TTC549 (cell line): ENCODE results near the gene RAB41.
"Not testable (repeated sequence)": the region's sequence is repeated elsewhere in the genome, so short reads cannot be mapped to it uniquely, and the experiment has no call there.

Source experiments
- FAIRE-seq: peaks from 2 replicates; lab custom pipeline; 2012; peaks lifted over from hg19 to GRCh38; lab: Jason Lieb, UNC

RAB41 gene

DNA sequence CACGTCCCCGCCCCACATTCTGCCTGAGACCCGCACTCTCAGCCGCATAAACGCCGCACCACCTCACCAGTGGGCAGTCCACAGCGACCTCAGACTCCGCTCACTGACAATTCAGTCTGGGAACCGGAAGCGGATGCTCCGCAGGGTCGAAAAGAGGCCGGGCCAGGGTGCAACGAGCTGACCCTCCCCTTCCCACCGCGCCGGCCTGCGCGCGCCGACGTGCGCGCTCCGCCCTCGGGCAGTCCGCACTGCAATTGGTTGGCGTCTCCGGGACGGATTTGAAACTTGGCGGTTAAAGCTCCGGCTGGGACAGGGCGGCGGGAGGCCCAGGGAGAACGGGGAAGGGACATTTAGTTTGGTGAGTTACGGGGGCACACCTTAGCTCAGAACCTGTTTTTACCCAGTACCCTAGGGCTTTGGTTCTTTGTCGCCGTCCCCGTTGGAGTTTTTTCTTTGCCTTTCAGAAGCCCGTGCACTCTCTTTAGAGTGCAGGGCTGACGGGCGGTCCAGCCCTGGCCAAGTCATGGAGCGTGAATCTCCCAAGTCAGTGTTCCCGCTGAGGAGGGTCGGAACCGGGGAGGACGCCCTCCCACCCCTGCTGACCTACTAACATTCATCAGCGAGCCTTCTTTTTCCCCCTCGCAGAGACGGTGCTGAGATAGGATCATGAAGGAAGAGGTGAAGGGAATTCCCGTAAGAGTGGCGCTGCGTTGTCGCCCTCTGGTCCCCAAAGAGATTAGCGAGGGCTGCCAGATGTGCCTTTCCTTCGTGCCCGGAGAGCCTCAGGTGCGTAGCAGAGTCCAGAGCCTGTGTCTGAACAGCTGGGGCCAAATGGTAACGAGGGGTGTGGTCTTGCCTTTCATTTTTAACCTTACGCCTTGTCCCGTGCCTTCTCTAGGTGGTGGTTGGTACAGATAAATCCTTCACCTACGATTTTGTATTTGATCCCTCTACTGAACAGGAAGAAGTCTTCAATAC, 8.1 kb downstream of the RAB41 start, which contains the start of the genes KIF4A and PDZD11:
Gene KIF4A (plus strand): TSS at position 312 of the 978 bp plus-strand sequence. CDS start 355 bp downstream, at position 667.
Gene PDZD11 (minus strand): TSS at position 135 of the 978 bp plus-strand sequence. CDS start 586 bp downstream, outside the sequence.
- no peak for FAIRE-seq

DNA sequence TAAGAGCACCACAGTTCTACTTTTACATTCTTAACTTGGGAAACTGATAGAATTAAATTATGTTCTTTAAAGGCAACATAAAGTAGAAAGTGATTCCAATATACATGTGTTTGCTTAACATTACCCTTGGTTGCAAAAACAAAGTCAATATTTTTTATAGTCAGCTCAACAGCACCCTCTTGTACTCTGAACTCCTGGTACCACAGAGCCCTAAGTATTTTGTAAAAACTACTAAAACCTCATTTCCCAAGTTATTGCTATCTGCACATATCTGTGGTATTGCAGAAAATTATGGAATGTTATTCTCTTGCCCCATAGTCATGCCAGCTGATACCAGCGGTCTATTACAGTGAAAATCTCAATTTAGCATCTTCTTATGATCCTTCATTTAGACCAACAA, 10.8 kb downstream of the RAB41 start:
- FAIRE-seq: no peak

DNA sequence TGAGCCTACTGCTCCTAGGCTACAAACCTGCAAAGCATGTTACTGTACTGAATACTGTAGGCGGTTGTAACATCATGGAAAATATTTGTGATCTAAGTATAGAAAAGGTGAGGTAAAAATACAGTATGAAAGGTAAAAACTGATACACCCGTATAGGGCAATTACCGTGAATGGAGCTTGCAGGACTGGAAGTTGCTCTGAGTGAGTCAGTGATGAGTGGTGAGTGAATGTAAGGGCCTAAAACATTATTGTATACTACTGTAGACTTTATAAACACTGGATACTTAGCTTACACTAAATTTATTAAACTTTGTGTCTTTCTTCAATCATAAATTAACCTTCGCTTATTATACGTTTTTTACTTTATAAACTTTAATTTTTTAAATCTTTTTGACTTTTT, 11.6 kb downstream of the RAB41 start:
- no peak for FAIRE-seq

DNA sequence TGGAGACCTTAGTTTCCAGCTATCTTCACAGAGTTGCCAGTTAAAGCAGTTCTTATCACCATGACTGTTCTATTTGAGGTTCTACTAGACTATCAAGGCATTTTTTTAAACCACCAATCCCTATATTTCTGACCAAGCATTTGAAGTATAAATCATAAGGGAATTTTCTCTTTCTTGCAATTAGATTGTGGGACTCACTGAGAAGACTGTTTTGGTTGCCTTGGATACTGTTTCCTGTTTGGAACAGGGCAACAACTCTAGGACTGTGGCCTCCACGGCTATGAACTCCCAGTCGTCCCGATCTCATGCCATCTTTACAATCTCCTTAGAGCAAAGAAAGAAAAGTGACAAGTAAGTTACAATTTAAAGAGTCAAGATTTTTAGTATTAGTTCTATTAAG, 19.7 kb downstream of the RAB41 start:
- FAIRE-seq: no peak

DNA sequence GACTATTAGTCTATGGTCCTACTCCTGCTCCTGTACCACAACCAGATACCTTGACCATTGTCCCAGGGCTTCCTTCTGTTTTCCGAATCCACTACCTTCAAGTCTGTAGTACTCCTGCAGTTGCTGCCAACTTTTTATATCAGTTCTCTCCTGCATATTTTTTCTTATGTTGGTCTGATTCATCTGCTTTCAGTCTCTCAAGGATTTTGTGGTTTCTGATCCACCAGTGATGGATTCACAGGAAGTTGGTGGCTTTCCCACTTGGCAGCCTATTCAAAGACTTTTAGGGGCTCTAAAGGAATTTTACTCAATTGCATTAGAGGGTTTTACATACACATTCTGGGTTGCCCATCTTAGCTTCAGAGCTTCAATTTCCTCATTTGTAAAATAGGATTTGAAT, 31.5 kb downstream of the RAB41 start:
- FAIRE-seq: no peak

DNA sequence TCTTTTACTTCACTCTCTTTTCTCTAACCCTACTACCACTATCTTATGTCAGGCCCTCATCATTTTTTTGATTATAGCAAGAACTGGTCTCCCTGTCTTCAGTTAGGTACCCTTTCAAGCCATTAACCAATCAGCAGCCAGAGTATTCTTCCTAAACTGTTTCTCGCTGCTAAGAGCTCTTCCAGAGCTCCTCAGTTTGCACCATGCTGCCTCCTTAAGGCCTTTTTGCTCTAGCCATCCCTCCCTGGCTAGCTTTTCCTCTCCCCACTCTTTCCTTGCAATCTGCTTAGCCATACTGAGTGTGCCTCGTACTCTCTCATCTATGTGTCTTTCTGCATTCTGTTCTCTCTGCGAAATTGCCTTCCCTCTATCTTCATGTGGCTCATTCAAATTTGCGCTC, 40.8 kb downstream of the RAB41 start:
- FAIRE-seq: no peak

DNA sequence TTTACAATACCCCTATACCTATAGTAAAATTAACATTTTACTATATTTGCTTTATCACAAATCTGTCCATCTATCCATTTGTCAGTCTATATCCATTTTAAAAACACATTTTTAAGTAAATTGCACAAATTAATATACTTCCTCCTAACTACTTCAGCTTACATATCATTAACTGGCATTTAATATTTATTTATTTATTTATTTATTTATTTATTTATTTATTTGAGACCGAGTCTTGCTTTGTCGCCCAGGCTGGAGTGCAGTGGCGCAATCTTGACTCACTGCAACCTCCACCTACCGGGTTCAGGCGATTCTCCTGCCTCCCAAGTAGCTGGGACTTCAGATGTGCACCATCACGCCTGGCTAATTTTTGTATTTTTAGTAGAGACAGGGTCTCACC, 41.7 kb downstream of the RAB41 start:
- not testable (repeated sequence) for FAIRE-seq

DNA sequence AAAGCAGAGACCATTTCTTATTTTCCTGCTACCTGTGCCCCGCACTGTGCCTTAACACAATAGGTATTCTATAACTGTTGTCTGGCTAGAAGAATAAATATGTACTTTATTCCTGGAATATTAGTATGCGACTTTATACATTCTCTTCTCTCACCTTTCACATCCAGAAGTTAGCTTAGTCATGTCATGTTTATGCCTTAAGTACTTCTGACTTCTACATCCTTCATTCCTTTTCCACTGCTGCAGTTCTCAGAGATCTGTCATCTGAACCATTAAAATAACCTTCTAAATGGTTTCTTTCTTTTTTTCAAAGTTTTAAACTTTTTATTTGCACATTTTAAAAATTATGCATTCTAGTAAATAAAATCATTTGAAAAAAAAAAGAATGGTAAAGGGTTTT, 42.4 kb downstream of the RAB41 start:
- no peak for FAIRE-seq

DNA sequence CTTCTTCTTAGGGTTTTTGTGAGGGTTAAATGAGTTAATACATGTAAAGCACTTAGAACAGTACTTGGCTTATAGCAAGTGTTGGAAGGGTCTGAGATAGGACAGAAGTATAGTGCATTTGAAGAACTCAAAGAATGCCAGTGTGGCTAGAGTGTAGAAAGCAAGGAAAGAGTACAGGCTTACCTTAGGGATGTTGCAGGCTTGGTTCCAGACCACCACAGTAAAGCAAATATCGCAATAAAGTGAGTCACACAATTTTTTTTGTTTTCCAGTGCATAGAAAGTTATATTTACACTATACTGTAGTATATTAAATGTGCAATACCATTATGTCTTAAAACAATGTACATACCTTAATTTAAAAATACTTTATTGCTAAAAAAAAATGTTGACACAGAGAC, 49.2 kb downstream of the RAB41 start:
- FAIRE-seq: no peak

DNA sequence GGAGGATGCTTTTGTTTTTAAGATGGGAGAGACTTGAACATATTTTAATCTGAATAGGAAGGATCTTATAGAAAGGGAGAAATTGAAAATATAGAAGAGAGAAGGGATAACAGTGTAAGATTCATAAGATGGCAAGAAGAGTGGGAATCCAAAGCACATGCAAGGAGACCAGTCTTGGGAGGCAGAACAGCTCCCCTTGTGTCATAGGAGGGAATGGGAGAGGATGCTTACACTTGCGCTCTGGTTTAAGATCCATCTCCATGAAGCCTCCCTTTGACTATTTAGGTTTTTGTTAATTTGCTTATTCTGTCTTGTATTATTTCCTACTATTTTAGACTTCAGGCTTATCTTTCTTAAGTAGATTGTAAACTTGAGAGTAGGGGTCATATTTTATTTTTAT, 50.6 kb downstream of the RAB41 start:
- no peak for FAIRE-seq
